Measurements from ENCODE around the gene NANOS3.

- TF ChIP-seq POLR2A (IDR thresholded peaks at IDR 0.05; ENCODE audit: low read length) (no peak), GATA1 (IDR thresholded peaks at IDR 0.05; ENCODE audit: low read depth, low read length) (no peak)
These were observed 22.5 kb downstream of the NANOS3 start for GRCh38 chr19:13899393-13899792.

Measured in erythroblast (primary cell).